Caco-2 (cell line): Measurements from ENCODE around the gene NPAS2. TPM values are rescaled to one million over a fixed set of nuclear protein-coding genes. Genes with fewer than 3 reads are reported as not detected.

ENCODE experiments used
- BruUV-seq: library from RNA; stranded (reverse); fragments of 400-500 nt; replicated peaks from 2 replicates; lab custom pipeline; 2021; lab: Mats Ljungman, UMichigan
- CTCF ChIA-PET: fragments of 300-600 bp; sonication (Branson Sonifier 250); formaldehyde crosslinking; loops from one replicate; lab custom pipeline; 2022; ENCODE audit warnings: antibody characterized with exemption; lab: Charles Lee
- POLR2A ChIA-PET: fragments of 300-600 bp; sonication (Branson Sonifier 250); formaldehyde crosslinking; loops from one replicate; lab custom pipeline; 2022; ENCODE audit warnings: antibody characterized with exemption; lab: Charles Lee
- DNase-seq, 2 experiments: peaks; one replicate each; pipeline versions ENCODE4 v3.0.0 to v3.0.0-alpha.2; 2020 to 2022
- H3K27me3 ChIP-seq: replicated peaks from 2 replicates; pipeline ENCODE4 v1.6.0; 2011; ENCODE audit warnings: low read length; ENCODE audit not compliant: control insufficient read depth, insufficient read depth
- H3K36me3 ChIP-seq: 2 replicates; pipeline ENCODE4 v1.5.1; 2011; ENCODE audit warnings: low read length; ENCODE audit not compliant: control insufficient read depth, insufficient read depth
- H3K4me1 ChIP-seq: fragments of 250-450 bp; sonication (Bioruptor Pico); 2 replicates; pipeline ENCODE4 v1.5.1; 2020; ENCODE audit warnings: mild to moderate bottlenecking
- H3K4me3 ChIP-seq: 2 replicates; pipeline ENCODE4 v1.5.1; 2011; ENCODE audit warnings: low read depth, mild to moderate bottlenecking, control low read depth, low read length
- H3K9me3 ChIP-seq: fragments of 250-450 bp; sonication (Bioruptor Pico); 2 replicates; pipeline ENCODE4 v1.5.1; 2020; ENCODE audit warnings: mild to moderate bottlenecking, moderate library complexity
- H3K27ac Mint-ChIP-seq: one replicate; pipeline ENCODE4 v1.8.0; 2022; ENCODE audit warnings: mixed read lengths; ENCODE audit not compliant: unreplicated experiment
- H3K27me3 Mint-ChIP-seq: one replicate; pipeline ENCODE4 v1.8.0; 2022; ENCODE audit warnings: mixed read lengths; ENCODE audit not compliant: insufficient read depth, unreplicated experiment
- H3K36me3 Mint-ChIP-seq: one replicate; pipeline ENCODE4 v1.8.0; 2022; ENCODE audit warnings: mild to moderate bottlenecking, mixed read lengths; ENCODE audit not compliant: insufficient read depth, unreplicated experiment
- H3K4me1 Mint-ChIP-seq: one replicate; pipeline ENCODE4 v1.8.0; 2022; ENCODE audit warnings: low read depth, mixed read lengths; ENCODE audit not compliant: unreplicated experiment
- H3K4me3 Mint-ChIP-seq: one replicate; pipeline ENCODE4 v1.8.0; 2022; ENCODE audit warnings: mild to moderate bottlenecking, moderate library complexity, mixed read lengths; ENCODE audit not compliant: unreplicated experiment
- H3K9me3 Mint-ChIP-seq: one replicate; pipeline ENCODE4 v1.8.0; 2022; ENCODE audit warnings: mixed read lengths; ENCODE audit not compliant: unreplicated experiment
- intact Hi-C: fragments of 100-400 bp; cut with micrococcal nuclease; formaldehyde crosslinking; loops from one replicate; pipeline ENCODE4 v1.10.0; 2022; ENCODE audit not compliant: unreplicated experiment
- total RNA-seq: library from RNA; stranded (reverse); gene quantifications from 2 replicates; pipeline ENCODE4 v1.2.3, GENCODE V29; 2022
- TF ChIP-seq, protein P1 (sequence below), 2 experiments: fragments of 200-600 bp in 1 of 2; IDR thresholded peaks; 1 replicate in 1 of 2; 2 replicates in 1 of 2; pipeline versions ENCODE4 v1.5.1 to v1.8.0; 2011 to 2022; ENCODE audit warnings: antibody characterized with exemption in 1 of 2, control low read depth in 1 of 2, inconsistent platforms in 1 of 2, low read depth in 1 of 2, low read length in 1 of 2, mild to moderate bottlenecking in 1 of 2, moderate library complexity in 1 of 2; ENCODE audit not compliant: insufficient read depth in 1 of 2, severe bottlenecking in 1 of 2, unreplicated experiment in 1 of 2

NPAS2 gene
- total RNA-seq, 1 experiment from 2014 or later, result 2.8 TPM

DNA sequence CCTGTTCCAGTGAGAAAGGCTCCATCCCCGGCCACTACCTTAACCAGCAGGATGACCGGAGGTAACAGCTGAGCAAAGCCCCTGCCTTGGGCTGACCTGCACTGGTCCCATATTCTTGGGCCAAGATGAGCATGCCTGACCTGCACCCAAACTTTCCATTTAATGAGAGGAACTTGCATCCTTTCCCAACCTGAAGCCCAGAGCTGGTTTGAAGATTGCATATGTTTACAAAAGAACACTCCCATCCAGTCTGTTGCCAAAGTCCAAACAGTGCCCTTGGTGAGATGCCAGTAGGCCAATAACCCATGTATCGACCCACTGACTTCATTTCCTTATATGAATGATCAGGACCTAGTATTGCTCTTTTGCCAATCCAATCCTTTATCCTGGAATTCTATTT is 5.5 kb upstream of the NPAS2 start:
- Mint-ChIP-seq H3K9me3 (no peaks in the 10 kb centered on the region), H3K4me1 (peaks cover 7% of the 10 kb centered on the region), H3K27me3 (peaks cover 26% of the 10 kb centered on the region), H3K27ac (no peak overlapping the region), H3K4me3 (no peak overlapping the region), H3K36me3 (no peaks in the 10 kb centered on the region)
- DNase-seq, result no peak
- no peaks in the 10 kb centered on the region for H3K36me3 ChIP-seq
- CTCF ChIA-PET, result interaction anchor here (0.6 kb wide), 1 partner anchor 209 kb away, joined by 10 read pairs; no protein-coding TSS in a partner anchor
- H3K9me3 ChIP-seq, result no peaks in the 10 kb centered on the region
- intact Hi-C loops, result no loop called here
- no peak overlapping the region for H3K4me3 ChIP-seq
- H3K4me1 ChIP-seq, result no peaks in the 10 kb centered on the region
- POLR2A ChIA-PET, result no interaction called here
- TF ChIP-seq, protein P1, sequence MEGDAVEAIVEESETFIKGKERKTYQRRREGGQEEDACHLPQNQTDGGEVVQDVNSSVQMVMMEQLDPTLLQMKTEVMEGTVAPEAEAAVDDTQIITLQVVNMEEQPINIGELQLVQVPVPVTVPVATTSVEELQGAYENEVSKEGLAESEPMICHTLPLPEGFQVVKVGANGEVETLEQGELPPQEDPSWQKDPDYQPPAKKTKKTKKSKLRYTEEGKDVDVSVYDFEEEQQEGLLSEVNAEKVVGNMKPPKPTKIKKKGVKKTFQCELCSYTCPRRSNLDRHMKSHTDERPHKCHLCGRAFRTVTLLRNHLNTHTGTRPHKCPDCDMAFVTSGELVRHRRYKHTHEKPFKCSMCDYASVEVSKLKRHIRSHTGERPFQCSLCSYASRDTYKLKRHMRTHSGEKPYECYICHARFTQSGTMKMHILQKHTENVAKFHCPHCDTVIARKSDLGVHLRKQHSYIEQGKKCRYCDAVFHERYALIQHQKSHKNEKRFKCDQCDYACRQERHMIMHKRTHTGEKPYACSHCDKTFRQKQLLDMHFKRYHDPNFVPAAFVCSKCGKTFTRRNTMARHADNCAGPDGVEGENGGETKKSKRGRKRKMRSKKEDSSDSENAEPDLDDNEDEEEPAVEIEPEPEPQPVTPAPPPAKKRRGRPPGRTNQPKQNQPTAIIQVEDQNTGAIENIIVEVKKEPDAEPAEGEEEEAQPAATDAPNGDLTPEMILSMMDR (IDR thresholded peaks at IDR 0.05; ENCODE audit: insufficient read depth in 1 of 2, low read depth in 1 of 2, low read length in 1 of 2, severe bottlenecking in 1 of 2, unreplicated experiment in 1 of 2), result no peak
- no TSS peak for BruUV-seq
- no peaks in the 10 kb centered on the region; the same call in 1 of the 2 replicates for H3K27me3 ChIP-seq

DNA sequence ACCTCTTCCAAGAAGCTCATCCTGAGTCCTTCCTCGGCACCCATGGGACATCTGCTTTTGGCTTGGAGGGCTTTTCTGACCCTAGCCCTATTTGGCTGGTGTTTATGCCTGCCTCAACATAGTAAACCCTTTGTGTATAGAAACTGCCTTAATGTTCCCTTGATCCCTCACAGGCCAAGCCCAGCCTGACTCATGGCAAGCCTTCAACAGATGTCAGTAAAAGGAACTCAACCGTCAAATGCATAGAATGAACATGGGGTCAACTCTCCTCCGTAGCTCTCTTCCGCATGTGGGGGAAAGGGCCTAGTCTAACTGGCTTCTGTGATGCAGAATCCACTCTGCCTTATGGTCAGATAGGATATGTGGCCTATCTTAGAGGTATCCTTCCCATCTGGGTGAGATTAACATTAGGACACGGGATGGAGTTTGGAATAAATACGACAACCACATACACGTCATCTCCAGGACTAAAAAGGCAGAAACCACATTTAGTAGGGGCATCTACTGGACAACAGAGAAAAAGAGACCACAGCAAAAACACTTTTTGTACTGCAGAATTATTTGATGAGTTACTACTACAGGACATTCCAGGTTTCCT is 2.5 kb upstream of the NPAS2 start:
- Histone ChIP-seq H3K9me3 (no peaks in the 10 kb centered on the region), H3K4me1 (0 out of 2 replicates have a peak, but pooled peaks cover 5% of the 10 kb centered on the region), H3K4me3 (no peak overlapping the region), H3K27me3 (no peaks in the 10 kb centered on the region; the same call in 1 of the 2 replicates), H3K36me3 (no peaks in the 10 kb centered on the region)
- Mint-ChIP-seq H3K27me3 (peaks cover 21% of the 10 kb centered on the region), H3K36me3 (no peaks in the 10 kb centered on the region), H3K27ac (no peak overlapping the region), H3K4me1 (peaks cover 7% of the 10 kb centered on the region), H3K4me3 (peak overlapping the region; percentile 82), H3K9me3 (no peaks in the 10 kb centered on the region)
- POLR2A ChIA-PET, result no interaction called here
- CTCF ChIA-PET, result no interaction called here
- DNase-seq, result no peak
- TF ChIP-seq, protein P1 (IDR thresholded peaks at IDR 0.05; ENCODE audit: insufficient read depth in 1 of 2, low read depth in 1 of 2, low read length in 1 of 2, severe bottlenecking in 1 of 2, unreplicated experiment in 1 of 2), result no peak
- intact Hi-C loops, result loop anchor here (5.0 kb wide), 1 partner anchor 60 kb away; no protein-coding TSS in a partner anchor
- no TSS peak for BruUV-seq

DNA sequence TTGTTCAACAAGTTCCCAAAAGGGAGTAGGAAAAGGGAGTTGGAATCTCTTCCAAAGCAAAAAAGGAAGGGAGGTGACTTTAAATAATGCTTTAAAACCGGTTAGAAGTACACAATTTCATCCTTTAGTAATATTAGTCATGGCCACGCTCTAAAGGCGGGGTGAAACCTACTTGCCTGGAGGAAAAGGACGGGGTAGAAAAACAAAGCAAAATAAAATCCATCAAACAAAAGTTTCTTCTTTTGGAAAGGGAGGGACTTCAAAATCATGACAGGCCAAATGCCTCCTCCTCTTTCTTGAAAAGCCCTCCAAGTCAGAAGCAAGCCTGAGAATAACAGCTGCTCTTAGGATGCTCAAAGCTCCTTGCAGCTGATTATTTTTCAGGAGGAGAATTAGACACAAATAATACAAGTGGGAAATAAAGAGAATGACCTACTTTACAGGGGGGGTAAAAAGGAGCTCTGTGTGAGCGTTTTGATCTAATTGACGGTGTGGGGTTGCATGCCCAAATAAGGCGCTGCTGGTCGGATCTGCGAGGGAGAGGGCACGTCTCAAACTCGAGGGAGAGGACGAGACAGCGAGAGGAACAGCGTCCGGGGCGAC is 1.8 kb upstream of the NPAS2 start:
- BruUV-seq, result no TSS peak
- DNase-seq, result no peak
- Mint-ChIP-seq H3K36me3 (no peaks in the 10 kb centered on the region), H3K27me3 (peaks cover 27% of the 10 kb centered on the region), H3K4me1 (peaks cover 7% of the 10 kb centered on the region), H3K4me3 (peak overlapping the region; percentile 82), H3K27ac (no peak overlapping the region), H3K9me3 (no peaks in the 10 kb centered on the region)
- TF ChIP-seq, protein P1 (IDR thresholded peaks at IDR 0.05; ENCODE audit: insufficient read depth in 1 of 2, low read depth in 1 of 2, low read length in 1 of 2, severe bottlenecking in 1 of 2, unreplicated experiment in 1 of 2), result no peak
- no peaks in the 10 kb centered on the region; the same call in 1 of the 2 replicates for H3K27me3 ChIP-seq
- POLR2A ChIA-PET, result no interaction called here
- intact Hi-C loops, result loop anchor here (5.0 kb wide), 1 partner anchor 59 kb away; no protein-coding TSS in a partner anchor
- H3K9me3 ChIP-seq, result no peaks in the 10 kb centered on the region
- CTCF ChIA-PET, result no interaction called here
- H3K4me1 ChIP-seq, result 0 out of 2 replicates have a peak, but pooled peaks cover 5% of the 10 kb centered on the region
- H3K36me3 ChIP-seq, result no peaks in the 10 kb centered on the region
- H3K4me3 ChIP-seq, result peak overlapping the region; percentile 44; the same call in 1 of the 2 replicates
